Placental epithelial cell (primary cell): Measurements from ENCODE around the gene ZSCAN2. TPM values are rescaled to one million over a fixed set of nuclear protein-coding genes. Genes with fewer than 3 reads are reported as not detected.

Experiments
- total RNA-seq: library from RNA; depleted of rRNA; stranded (reverse); fragments of >200 nt; gene quantifications from 2 replicates; pipeline ENCODE4 v1.2.3, GENCODE V29; 2012

ZSCAN2 gene
- total RNA-seq, result 7.9 and 16.5 TPM in 2 replicates

GRCh38 chr15:84600687-84601554 is at the start of gene ZSCAN2:
Gene ZSCAN2 (plus strand): TSS chr15:84601009. CDS start chr15:84603928, 2,919 bp downstream.

GRCh38 chr15:84653910-84654688 is 53.3 kb downstream of the ZSCAN2 start, which contains the start of gene WDR73:
Gene WDR73 (minus strand): TSS chr15:84654283. CDS start chr15:84654274, 9 bp downstream.

GRCh38 chr15:84658080-84658787 is 57.4 kb downstream of the ZSCAN2 start, which contains the start of gene NMB:
Gene NMB (minus strand): TSS chr15:84658199. CDS start chr15:84658152, 47 bp downstream.

Other genes starting within 250 kb of the ZSCAN2 start
- 29.4 and 53.8 TPM in 2 replicates for gene WDR73, start 53.3 kb downstream of the ZSCAN2 start, total RNA-seq
- 3.5 and 4.3 TPM in 2 replicates for gene NMB, start 57.2 kb downstream of the ZSCAN2 start, total RNA-seq
- 109 and 149 TPM in 2 replicates for gene SEC11A, start 115.1 kb downstream of the ZSCAN2 start, total RNA-seq
- gene ZNF592, start 147.6 kb downstream of the ZSCAN2 start, total RNA-seq, result 13.0 and 14.5 TPM in 2 replicates
- gene ALPK3, start 216.3 kb downstream of the ZSCAN2 start, total RNA-seq, result 0.33 and 0.79 TPM in 2 replicates